ENCODE measurements around the gene LMNTD2. TPM values are rescaled to one million over a fixed set of nuclear protein-coding genes. Genes with fewer than 3 reads are reported as not detected.

LMNTD2 gene
- total and polyA plus RNA-seq, 2 of the 13 experiments (the other 11 are each of a cell fraction or from before 2014, with no cell fraction given) = 1.1 to 3.1 TPM

- TF ChIP-seq, protein P1, sequence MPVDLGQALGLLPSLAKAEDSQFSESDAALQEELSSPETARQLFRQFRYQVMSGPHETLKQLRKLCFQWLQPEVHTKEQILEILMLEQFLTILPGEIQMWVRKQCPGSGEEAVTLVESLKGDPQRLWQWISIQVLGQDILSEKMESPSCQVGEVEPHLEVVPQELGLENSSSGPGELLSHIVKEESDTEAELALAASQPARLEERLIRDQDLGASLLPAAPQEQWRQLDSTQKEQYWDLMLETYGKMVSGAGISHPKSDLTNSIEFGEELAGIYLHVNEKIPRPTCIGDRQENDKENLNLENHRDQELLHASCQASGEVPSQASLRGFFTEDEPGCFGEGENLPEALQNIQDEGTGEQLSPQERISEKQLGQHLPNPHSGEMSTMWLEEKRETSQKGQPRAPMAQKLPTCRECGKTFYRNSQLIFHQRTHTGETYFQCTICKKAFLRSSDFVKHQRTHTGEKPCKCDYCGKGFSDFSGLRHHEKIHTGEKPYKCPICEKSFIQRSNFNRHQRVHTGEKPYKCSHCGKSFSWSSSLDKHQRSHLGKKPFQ (CRISPR knock-in tag; IDR thresholded peaks at IDR 0.05; ENCODE audit: insufficient replicate concordance) = peak; percentile 63
- TF ChIP-seq PAWR (CRISPR knock-in tag; IDR thresholded peaks at IDR 0.05; ENCODE audit: borderline replicate concordance) (0 out of 2 replicates have a peak, but pooled peaks have one; percentile 61), ZNF501 (CRISPR knock-in tag; IDR thresholded peaks at IDR 0.05) (peak; percentile 64), NFYC (CRISPR knock-in tag; IDR thresholded peaks at IDR 0.05) (0 out of 2 replicates have a peak, but pooled peaks have one; percentile 21), ZKSCAN5 (CRISPR knock-in tag; IDR thresholded peaks at IDR 0.05) (no peak), SNAI1 (CRISPR knock-in tag; IDR thresholded peaks at IDR 0.05; ENCODE audit: borderline replicate concordance) (0 out of 2 replicates have a peak, but pooled peaks have one; percentile 60), NR2F6 (IDR thresholded peaks at IDR 0.05) (peak; percentile 70), NR2F6 (CRISPR knock-in tag; IDR thresholded peaks at IDR 0.05) (peak; percentile 87), ZFX (CRISPR knock-in tag; IDR thresholded peaks at IDR 0.05; ENCODE audit: low read depth) (peak; percentile 84), RBFOX2 (IDR thresholded peaks at IDR 0.05; ENCODE audit: low read depth, low read length) (peak; percentile 53), ZNF605 (CRISPR knock-in tag; IDR thresholded peaks at IDR 0.05) (peak; percentile 81; the same call in 1 of the 2 replicates), ZNF891 (CRISPR knock-in tag; IDR thresholded peaks at IDR 0.05) (peak; percentile 32; the same call in 1 of the 2 replicates), ZBTB38 (CRISPR knock-in tag; IDR thresholded peaks at IDR 0.05) (peak; percentile 5; the same call in 1 of the 2 replicates), HNF4G (IDR thresholded peaks at IDR 0.05; ENCODE audit: borderline replicate concordance, low read depth, low read length) (0 out of 2 replicates have a peak, but pooled peaks have one; percentile 10), HNF4G (CRISPR knock-in tag; IDR thresholded peaks at IDR 0.05; ENCODE audit: borderline replicate concordance, low read depth) (no peak), HNRNPLL (IDR thresholded peaks at IDR 0.05; ENCODE audit: low read depth, low read length, poor library complexity, severe bottlenecking) (peak; percentile 28), ETV5 (CRISPR knock-in tag; IDR thresholded peaks at IDR 0.05; ENCODE audit: borderline replicate concordance) (peak; percentile 14; the same call in 1 of the 2 replicates)
- TF ChIP-seq, protein P2, sequence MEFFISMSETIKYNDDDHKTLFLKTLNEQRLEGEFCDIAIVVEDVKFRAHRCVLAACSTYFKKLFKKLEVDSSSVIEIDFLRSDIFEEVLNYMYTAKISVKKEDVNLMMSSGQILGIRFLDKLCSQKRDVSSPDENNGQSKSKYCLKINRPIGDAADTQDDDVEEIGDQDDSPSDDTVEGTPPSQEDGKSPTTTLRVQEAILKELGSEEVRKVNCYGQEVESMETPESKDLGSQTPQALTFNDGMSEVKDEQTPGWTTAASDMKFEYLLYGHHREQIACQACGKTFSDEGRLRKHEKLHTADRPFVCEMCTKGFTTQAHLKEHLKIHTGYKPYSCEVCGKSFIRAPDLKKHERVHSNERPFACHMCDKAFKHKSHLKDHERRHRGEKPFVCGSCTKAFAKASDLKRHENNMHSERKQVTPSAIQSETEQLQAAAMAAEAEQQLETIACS (CRISPR knock-in tag; IDR thresholded peaks at IDR 0.05) = no peak
- TF ChIP-seq, protein P3, sequence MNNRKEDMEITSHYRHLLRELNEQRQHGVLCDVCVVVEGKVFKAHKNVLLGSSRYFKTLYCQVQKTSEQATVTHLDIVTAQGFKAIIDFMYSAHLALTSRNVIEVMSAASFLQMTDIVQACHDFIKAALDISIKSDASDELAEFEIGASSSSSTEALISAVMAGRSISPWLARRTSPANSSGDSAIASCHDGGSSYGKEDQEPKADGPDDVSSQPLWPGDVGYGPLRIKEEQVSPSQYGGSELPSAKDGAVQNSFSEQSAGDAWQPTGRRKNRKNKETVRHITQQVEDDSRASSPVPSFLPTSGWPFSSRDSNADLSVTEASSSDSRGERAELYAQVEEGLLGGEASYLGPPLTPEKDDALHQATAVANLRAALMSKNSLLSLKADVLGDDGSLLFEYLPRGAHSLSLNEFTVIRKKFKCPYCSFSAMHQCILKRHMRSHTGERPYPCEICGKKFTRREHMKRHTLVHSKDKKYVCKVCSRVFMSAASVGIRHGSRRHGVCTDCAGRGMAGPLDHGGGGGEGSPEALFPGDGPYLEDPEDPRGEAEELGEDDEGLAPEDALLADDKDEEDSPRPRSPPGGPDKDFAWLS (CRISPR knock-in tag; IDR thresholded peaks at IDR 0.05; ENCODE audit: borderline replicate concordance) = 0 out of 2 replicates have a peak, but pooled peaks have one; percentile 79
- TF ChIP-seq, protein P4, sequence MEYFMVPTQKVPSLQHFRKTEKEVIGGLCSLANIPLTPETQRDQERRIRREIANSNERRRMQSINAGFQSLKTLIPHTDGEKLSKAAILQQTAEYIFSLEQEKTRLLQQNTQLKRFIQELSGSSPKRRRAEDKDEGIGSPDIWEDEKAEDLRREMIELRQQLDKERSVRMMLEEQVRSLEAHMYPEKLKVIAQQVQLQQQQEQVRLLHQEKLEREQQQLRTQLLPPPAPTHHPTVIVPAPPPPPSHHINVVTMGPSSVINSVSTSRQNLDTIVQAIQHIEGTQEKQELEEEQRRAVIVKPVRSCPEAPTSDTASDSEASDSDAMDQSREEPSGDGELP (IDR thresholded peaks at IDR 0.05; ENCODE audit: borderline replicate concordance, low read depth) = no peak
Measured at GRCh38 chr11:569158-569885, 8.8 kb upstream of the LMNTD2 start (continued).

Measured in HepG2 (cell line).